ENCODE measurements around the gene EIF4EBP2. TPM values are rescaled to one million over a fixed set of nuclear protein-coding genes. Genes with fewer than 3 reads are reported as not detected.

The EIF4EBP2 gene
- total and polyA plus RNA-seq, 2 of the 13 experiments (the other 11 are each of a cell fraction or from before 2014, with no cell fraction given), result 16.9 to 22.0 TPM

DNA sequence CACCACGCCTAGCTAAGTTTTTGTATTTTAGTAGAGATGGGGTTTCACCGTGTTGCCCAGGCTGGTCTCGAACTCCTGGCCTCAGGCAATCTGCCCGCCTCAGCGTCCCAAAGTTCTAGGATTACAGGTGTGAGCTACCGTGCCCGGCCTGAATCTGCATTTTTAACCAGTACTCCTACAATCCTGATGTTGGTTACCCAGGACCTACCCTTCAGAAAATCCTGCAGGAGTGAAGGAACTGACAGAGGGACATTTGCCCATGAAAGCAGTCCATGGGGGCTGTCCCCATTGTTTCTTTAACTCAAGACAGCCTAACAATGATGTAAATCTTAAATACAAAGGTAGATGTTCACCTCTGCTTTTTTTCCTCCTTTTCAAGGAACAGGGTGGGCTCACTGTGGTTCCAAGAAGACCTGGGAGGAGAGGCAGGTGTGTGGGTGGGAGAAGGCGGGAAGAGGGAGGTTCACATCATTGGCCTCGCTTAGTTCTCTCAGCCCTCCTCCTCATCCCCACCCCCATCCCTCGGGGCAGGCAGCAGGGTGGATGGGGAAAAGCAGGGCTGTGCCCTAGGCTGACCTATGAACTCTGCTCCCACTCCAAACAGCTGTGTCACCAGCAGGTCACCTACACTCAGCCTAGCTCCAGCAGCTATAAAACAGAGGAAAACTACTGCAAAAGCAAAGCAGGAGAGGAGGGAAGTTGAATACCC is 35.0 kb upstream of the EIF4EBP2 start:
- in situ Hi-C loops (cut with HindIII; ENCODE audit: extremely low pct_ligation_motif_present, low pct_unique_long_range_greater_than_20kb), result no loop called here
- Histone ChIP-seq H3K27me3 (ENCODE audit: control insufficient read depth in 1 of 2, insufficient read depth in 2 of 2, low read length in 2 of 2) (no peaks in the 10 kb centered on the region), H3K4me3 (replicated peaks in 1 of 3; ENCODE audit: insufficient read depth in 1 of 3, low read depth in 2 of 3, low read length in 3 of 3) (no peak overlapping the region), H3K4me1 (ENCODE audit: insufficient read depth, low read length) (peaks cover 42% of the 10 kb centered on the region), H3K9me3 (ENCODE audit: low read length) (no peaks in the 10 kb centered on the region), H3K4me2 (ENCODE audit: low read depth, low read length) (peak overlapping the region; percentile 44), H3K27ac (ENCODE audit: extremely low read length, insufficient read depth, low read length) (peak overlapping the region; percentile 34), H4K20me1 (ENCODE audit: insufficient read depth, low read length) (no peaks in the 10 kb centered on the region), H2AFZ (ENCODE audit: low read length) (no peak overlapping the region), H3K9ac (ENCODE audit: insufficient read depth, low read depth, low read length) (no peak overlapping the region), H3K36me3 (replicated peaks in 1 of 2; ENCODE audit: control insufficient read depth in 1 of 2, insufficient read depth in 2 of 2, low read length in 2 of 2) (no peaks in the 10 kb centered on the region), H3K79me2 (ENCODE audit: insufficient read depth, low read length) (no peaks in the 10 kb centered on the region)
- ChIA-PET CTCF (ENCODE audit: low intra/inter-chr PET ratio, low total read pairs) (interaction anchor here (1.6 kb wide), 1 partner anchor 148 kb away, joined by 3 read pairs; no protein-coding TSS in a partner anchor), POLR2A (interaction anchor here (0.6 to 2.4 kb wide), 4 partner anchors 36 to 148 kb away, joined by 3 to 10 read pairs (median 6); partner anchors contain the start of gene PPA1)
- WGBS (ENCODE audit: low lambda C conversion rate), result 67% methylated on average over 10 of the region's 10 CpGs
- intact Hi-C loops (cut with micrococcal nuclease; ENCODE audit: unreplicated experiment), result no loop called here
- DNase-seq (ENCODE audit: low spot score) (peak; percentile 60), FAIRE-seq (peak; percentile 97), ATAC-seq (peak; percentile 79)
- no TSS peak for BruUV-seq (replicated peaks)
- TF ChIP-seq SNAI1 (CRISPR knock-in tag; IDR thresholded peaks at IDR 0.05; ENCODE audit: borderline replicate concordance) (no peak), DNMT3B (CRISPR knock-in tag; conservative IDR thresholded peaks at IDR 0.05) (no peak), HOXA5 (CRISPR knock-in tag; IDR thresholded peaks at IDR 0.05) (no peak), BATF2 (CRISPR knock-in tag; IDR thresholded peaks at IDR 0.05) (no peak), SYNCRIP (IDR thresholded peaks at IDR 0.05; ENCODE audit: insufficient read depth, low read depth, low read length) (no peak), U2AF2 (IDR thresholded peaks at IDR 0.05; ENCODE audit: low read depth, low read length) (no peak), RXRA (CRISPR knock-in tag; IDR thresholded peaks at IDR 0.05) (peak; percentile 95), ZBTB1 (CRISPR knock-in tag; IDR thresholded peaks at IDR 0.05; ENCODE audit: borderline replicate concordance) (no peak), ISX (CRISPR knock-in tag; conservative IDR thresholded peaks at IDR 0.05) (no peak), NPAS2 (CRISPR knock-in tag; IDR thresholded peaks at IDR 0.05; ENCODE audit: borderline replicate concordance) (no peak), ATF7 (IDR thresholded peaks at IDR 0.05) (no peak), ATF7 (CRISPR knock-in tag; IDR thresholded peaks at IDR 0.05) (no peak), CEBPB (IDR thresholded peaks at IDR 0.05; ENCODE audit: borderline replicate concordance, low read depth, low read length) (no peak), ZNF550 (CRISPR knock-in tag; IDR thresholded peaks at IDR 0.05; ENCODE audit: borderline replicate concordance) (no peak), LRRFIP1 (CRISPR knock-in tag; conservative IDR thresholded peaks at IDR 0.05) (no peak), FOXA3 (CRISPR knock-in tag; IDR thresholded peaks at IDR 0.05) (peak; percentile 52; the same call in 1 of the 2 replicates), ESRRA (CRISPR knock-in tag; IDR thresholded peaks at IDR 0.05; ENCODE audit: low read depth) (peak; percentile 96), PHF5A (CRISPR knock-in tag; IDR thresholded peaks at IDR 0.05; ENCODE audit: low read depth, unreplicated experiment) (no peak)
- TF ChIP-seq, protein P1, sequence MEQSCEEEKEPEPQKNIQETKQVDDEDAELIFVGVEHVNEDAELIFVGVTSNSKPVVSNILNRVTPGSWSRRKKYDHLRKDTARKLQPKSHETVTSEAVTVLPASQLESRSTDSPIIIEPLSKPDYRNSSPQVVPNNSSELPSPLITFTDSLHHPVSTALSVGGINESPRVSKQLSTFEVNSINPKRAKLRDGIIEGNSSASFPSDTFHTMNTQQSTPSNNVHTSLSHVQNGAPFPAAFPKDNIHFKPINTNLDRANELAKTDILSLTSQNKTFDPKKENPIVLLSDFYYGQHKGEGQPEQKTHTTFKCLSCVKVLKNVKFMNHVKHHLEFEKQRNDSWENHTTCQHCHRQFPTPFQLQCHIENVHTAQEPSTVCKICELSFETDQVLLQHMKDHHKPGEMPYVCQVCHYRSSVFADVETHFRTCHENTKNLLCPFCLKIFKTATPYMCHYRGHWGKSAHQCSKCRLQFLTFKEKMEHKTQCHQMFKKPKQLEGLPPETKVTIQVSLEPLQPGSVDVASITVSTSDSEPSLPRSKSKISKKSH (CRISPR knock-in tag; IDR thresholded peaks at IDR 0.05; ENCODE audit: borderline replicate concordance), result no peak
- TF ChIP-seq, protein P2, sequence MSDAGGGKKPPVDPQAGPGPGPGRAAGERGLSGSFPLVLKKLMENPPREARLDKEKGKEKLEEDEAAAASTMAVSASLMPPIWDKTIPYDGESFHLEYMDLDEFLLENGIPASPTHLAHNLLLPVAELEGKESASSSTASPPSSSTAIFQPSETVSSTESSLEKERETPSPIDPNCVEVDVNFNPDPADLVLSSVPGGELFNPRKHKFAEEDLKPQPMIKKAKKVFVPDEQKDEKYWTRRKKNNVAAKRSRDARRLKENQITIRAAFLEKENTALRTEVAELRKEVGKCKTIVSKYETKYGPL (CRISPR knock-in tag; IDR thresholded peaks at IDR 0.05), result no peak
